K562 (cell line): ENCODE results near the gene MTG2. TPM values are rescaled to one million over a fixed set of nuclear protein-coding genes. Genes with fewer than 3 reads are reported as not detected.

Experiments
- ATAC-seq: fragments of 200-7000 bp; cut with Tn5 transposase; 3 replicates; pipeline ENCODE4 v1.9.1; 2020; ENCODE audit warnings: moderate library complexity
- BruUV-seq: library from RNA; stranded (reverse); fragments of 400-500 nt; replicated peaks from 2 replicates; lab custom pipeline; 2021; lab: Mats Ljungman, UMichigan
- CTCF ChIA-PET: fragments of 300-600 bp; formaldehyde crosslinking; extraction: SDS; loops from one replicate; lab custom pipeline; 2021; ENCODE audit warnings: low intra/inter-chr PET ratio; lab: Yijun Ruan, JAX
- POLR2A ChIA-PET: fragments of 300-600, 350-650 bp; sonication (Branson Sonifier 250); formaldehyde crosslinking; extraction: SDS; loops from one replicate; lab custom pipeline; 2021; ENCODE audit warnings: antibody characterized with exemption, inconsistent platforms; lab: Yijun Ruan, JAX
- DNase-seq, 4 experiments: peaks; one replicate each; pipeline versions ENCODE4 v3.0.0 to v3.0.0-alpha.2; 2011 to 2018; ENCODE audit warnings: low spot score in 3 of 4, mixed read lengths in 3 of 4; ENCODE audit errors: extremely low read depth in 1 of 4
- FAIRE-seq: peaks from 2 replicates; lab custom pipeline; 2011; peaks lifted over from hg19 to GRCh38; lab: Jason Lieb, UNC
- H2AFZ ChIP-seq: 2 replicates; pipeline ENCODE4 v1.6.0; 2011; ENCODE audit warnings: low read depth, low read length, control low read depth, inconsistent platforms
- H3K27ac ChIP-seq: fragments of 200-600 bp; 3 replicates; pipeline ENCODE4 v1.8.0; 2011; ENCODE audit warnings: low read depth, mild to moderate bottlenecking, control low read depth, inconsistent platforms, low read length, moderate library complexity, mixed read lengths; ENCODE audit errors: extremely low read depth
- H3K27me3 ChIP-seq, 2 experiments: fragments of 300-600 bp in 1 of 2; 2 replicates in 1 of 2; 3 replicates in 1 of 2; pipeline versions ENCODE4 v1.6.0 to v1.8.0; 2011; ENCODE audit warnings: inconsistent platforms in 2 of 2, low read length in 2 of 2, mild to moderate bottlenecking in 1 of 2, mixed read lengths in 1 of 2, moderate library complexity in 1 of 2; ENCODE audit not compliant: control insufficient read depth in 2 of 2, insufficient read depth in 2 of 2
- H3K36me3 ChIP-seq: fragments of 300-600 bp; 3 replicates; pipeline ENCODE4 v1.8.0; 2011; ENCODE audit warnings: mild to moderate bottlenecking, low read length, inconsistent platforms; ENCODE audit not compliant: control insufficient read depth, insufficient read depth
- H3K4me1 ChIP-seq, 2 experiments: fragments of 200-600 bp in 1 of 2; replicated peaks in 1 of 2; 2 replicates in 1 of 2; 3 replicates in 1 of 2; pipeline versions ENCODE4 v1.5.1 to v1.8.0; 2011; ENCODE audit warnings: inconsistent platforms in 2 of 2, low read length in 2 of 2, mild to moderate bottlenecking in 1 of 2, mixed read lengths in 1 of 2, moderate library complexity in 1 of 2; ENCODE audit not compliant: control insufficient read depth in 2 of 2, insufficient read depth in 2 of 2
- H3K4me2 ChIP-seq: 2 replicates; pipeline ENCODE4 v1.6.1; 2011; ENCODE audit warnings: low read length, control low read depth, inconsistent platforms, mixed read lengths; ENCODE audit not compliant: insufficient read depth
- H3K4me3 ChIP-seq: fragments of 200-600 bp; sonication (generic), shearing (Covaris generic); 2 replicates; pipeline ENCODE4 v1.5.1; 2016; ENCODE audit warnings: control low read depth, inconsistent platforms
- H3K79me2 ChIP-seq: fragments of 200-600 bp; 3 replicates; pipeline ENCODE4 v1.8.0; 2011; ENCODE audit warnings: low read length, inconsistent platforms; ENCODE audit not compliant: control insufficient read depth, insufficient read depth
- H3K9ac ChIP-seq, 2 experiments: 2 replicates each; pipeline versions ENCODE4 v1.6.0 to v1.6.1; 2011; ENCODE audit warnings: low read depth in 2 of 2, low read length in 2 of 2, control low read depth in 1 of 2, inconsistent platforms in 1 of 2, mild to moderate bottlenecking in 1 of 2, mixed read lengths in 1 of 2; ENCODE audit not compliant: insufficient read depth in 1 of 2
- H3K9me1 ChIP-seq: one replicate; pipeline ENCODE4 v1.6.0; 2011; ENCODE audit warnings: inconsistent platforms, mild to moderate bottlenecking, low read length, moderate library complexity; ENCODE audit not compliant: control insufficient read depth, insufficient read depth
- H3K9me3 ChIP-seq: replicated peaks from 2 replicates; pipeline ENCODE4 v1.5.1; 2011; ENCODE audit warnings: low read depth, low read length, inconsistent platforms; ENCODE audit not compliant: control insufficient read depth, insufficient read depth
- H4K20me1 ChIP-seq: replicated peaks from 2 replicates; pipeline ENCODE4 v1.6.1; 2011; ENCODE audit warnings: low read length, inconsistent platforms, mixed read lengths; ENCODE audit not compliant: control insufficient read depth, insufficient read depth
- ZNF316 ChIP-seq: fragments of 450-650 bp; IDR thresholded peaks from 2 replicates; pipeline ENCODE4 v1.6.1; 2016
- ZNF609 ChIP-seq: sonication (generic); formaldehyde crosslinking; IDR thresholded peaks from 2 replicates; pipeline ENCODE4 v1.8.1; 2023; ENCODE audit warnings: missing genetic modification reagents, mild to moderate bottlenecking, borderline replicate concordance
- WGBS: fragments of 100-300 bp; shearing (Covaris generic); methylation state at CpG from one replicate; pipeline ENCODE4 v1.1.6; 2016; ENCODE audit warnings: low coverage, mixed read lengths; ENCODE audit not compliant: insufficient coverage; ENCODE audit errors: missing lambda C conversion rate; 5-methylcytosine and 5-hydroxymethylcytosine counted together
- in situ Hi-C: fragments of 300-500 bp; cut with MboI; formaldehyde crosslinking; loops from 4 replicates; pipeline ENCODE4 v1.15.0; 2018; ENCODE audit warnings: inconsistent platforms, mixed read lengths
- intact Hi-C: fragments of 100-400 bp; cut with micrococcal nuclease; formaldehyde crosslinking; loops from 2 replicates; pipeline ENCODE4 v1.14.2; 2022
- polyA plus RNA-seq, 8 experiments: library from polyadenylated mRNA; depleted of rRNA in 4 of 8; stranded (reverse) in 5 of 8; unstranded in 3 of 8; fragments of >200 nt; fragmentation: Nextera tagmentation in 2 of 8; fragmentation: Illumina TruSeq in 1 of 8; extraction: Ambion mirVana in 2 of 8; extraction: Trizol in 1 of 8; gene quantifications; 2 replicates each; pipeline versions ENCODE4 v1.2.1 to v1.2.3, GENCODE V29; 2011 to 2014; ENCODE audit warnings: inconsistent platforms in 1 of 8, missing spikeins in 1 of 8
- total RNA-seq, 7 experiments: library from RNA; depleted of rRNA in 6 of 7; stranded (reverse); fragments of >200 nt in 6 of 7; fragmentation: Illumina TruSeq in 2 of 7; extraction: Trizol in 2 of 7; gene quantifications; 2 replicates each; pipeline versions ENCODE4 v1.2.1 to v1.2.3, GENCODE V29; 2011 to 2021; ENCODE audit warnings: low replicate concordance in 1 of 7

The MTG2 gene
- total and polyA plus RNA-seq, 9 of the 15 experiments (the other 6 are each of a cell fraction or from before 2014, with no cell fraction given), result 8.7 to 67.5 (median 44.5) TPM

DNA sequence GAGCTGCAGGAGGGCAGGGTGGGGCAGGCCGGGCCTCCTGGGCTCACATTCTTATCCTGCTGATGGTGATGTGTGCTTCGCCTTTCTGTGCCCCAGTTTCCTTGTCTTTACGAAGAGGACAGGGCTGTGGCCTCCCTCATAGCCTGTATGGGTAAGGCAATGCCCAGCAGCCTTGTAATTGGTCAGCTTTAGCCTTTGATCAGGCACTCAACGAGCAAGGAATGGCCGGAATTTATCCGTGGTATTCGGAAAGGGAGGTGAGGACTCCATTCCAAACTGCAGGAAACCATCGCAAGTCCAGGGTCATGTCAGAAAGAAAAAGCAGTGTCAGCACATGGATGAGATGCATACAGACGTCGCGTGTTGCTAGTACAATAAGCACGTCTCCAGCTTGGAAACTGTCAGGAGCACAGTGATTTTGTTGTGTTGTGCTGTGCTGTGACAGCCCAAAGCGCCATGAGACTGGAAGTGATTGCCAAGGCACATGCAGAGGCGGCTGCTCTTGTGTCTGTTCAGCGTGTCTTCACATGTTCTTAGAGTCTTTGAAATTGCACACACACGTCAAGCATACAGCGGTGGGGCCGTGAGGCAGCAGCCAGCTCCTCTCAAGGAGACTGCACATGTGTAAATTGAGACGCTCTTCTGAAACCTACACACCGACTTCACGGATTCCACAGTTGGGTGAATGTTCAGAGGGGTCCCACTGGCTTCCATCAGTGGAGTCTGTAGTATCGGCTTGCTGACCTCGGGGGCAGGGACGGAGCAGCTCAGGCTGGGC, 33.1 kb upstream of the MTG2 start:
- Histone ChIP-seq H3K4me1 (peaks cover 31 to 73% of the 10 kb centered on the region in 2 experiments; a peak in 4 of 5 replicates), H3K36me3 (peaks cover 62% of the 10 kb centered on the region), H3K27me3 (no peaks in the 10 kb centered on the region), H3K27ac (no peak overlapping the region; the same call in 2 of the 3 replicates), H4K20me1 (peaks cover 47% of the 10 kb centered on the region), H2AFZ (no peak overlapping the region), H3K9me3 (no peaks in the 10 kb centered on the region), H3K9ac (peak overlapping the region in 1 of 2 experiments; percentile 65; a peak in 2 of 4 replicates), H3K4me2 (no peak overlapping the region; the same call in 1 of the 2 replicates), H3K79me2 (peaks cover 98% of the 10 kb centered on the region), H3K9me1 (peaks cover 7% of the 10 kb centered on the region), H3K4me3 (no peak overlapping the region)
- ChIA-PET POLR2A (interaction anchor here (0.8 to 1.7 kb wide), 2 partner anchors 8 to 84 kb away, joined by 3 to 5 read pairs; partner anchors contain the start of gene TAF4), CTCF (no interaction called here)
- DNase-seq (no peak), ATAC-seq (no peak), FAIRE-seq (no peak)
- no TSS peak for BruUV-seq
- WGBS, result 81% methylated on average over 24 of the region's 24 CpGs
- in situ Hi-C loops (no loop called here), intact Hi-C loops (loop anchor here (10.0 kb wide), 1 partner anchor 235 kb away; the partner anchor contains the start of gene RPS21)
- TF ChIP-seq ZNF609 (CRISPR knock-in tag) (no peak), ZNF316 (peak; percentile 38; the same call in 1 of the 2 replicates)
